HepG2 (cell line): ENCODE data around the gene PTPN3. TPM values are rescaled to one million over a fixed set of nuclear protein-coding genes. Genes with fewer than 3 reads are reported as not detected.

Source experiments
- DMAP1 ChIP-seq: IDR thresholded peaks from 2 replicates; pipeline ENCODE4 v1.6.1; 2016
- DPF2 ChIP-seq: sonication (generic); formaldehyde crosslinking; IDR thresholded peaks from 2 replicates; pipeline ENCODE4 v1.4.0; 2020; ENCODE audit warnings: mild to moderate bottlenecking, low read depth, missing genetic modification reagents, borderline replicate concordance
- ESRRA ChIP-seq: sonication (generic); formaldehyde crosslinking; IDR thresholded peaks from 2 replicates; pipeline ENCODE4 v1.5.1; 2020; ENCODE audit warnings: mild to moderate bottlenecking, low read depth, missing genetic modification reagents
- FOXC1 ChIP-seq: sonication (generic); formaldehyde crosslinking; IDR thresholded peaks from 2 replicates; pipeline ENCODE4 v1.8.0; 2022; ENCODE audit warnings: mild to moderate bottlenecking, missing genetic modification reagents, borderline replicate concordance
- IRF9 ChIP-seq: sonication (generic); formaldehyde crosslinking; IDR thresholded peaks from 2 replicates; pipeline ENCODE4 v1.8.0; 2022; ENCODE audit warnings: missing genetic modification reagents, mild to moderate bottlenecking, borderline replicate concordance
- KLF15 ChIP-seq: sonication (generic); formaldehyde crosslinking; IDR thresholded peaks from 2 replicates; pipeline ENCODE4 v1.8.1; 2023; ENCODE audit warnings: borderline replicate concordance, mild to moderate bottlenecking, inconsistent platforms, missing genetic modification reagents, mixed read lengths
- MIER2 ChIP-seq: IDR thresholded peaks from 2 replicates; pipeline ENCODE4 v1.6.1; 2016; ENCODE audit warnings: missing biosample characterization, missing genetic modification reagents
- NFIB ChIP-seq: sonication (generic); formaldehyde crosslinking; IDR thresholded peaks from 2 replicates; pipeline ENCODE4 v1.9.0; 2021; ENCODE audit warnings: missing genetic modification reagents, mild to moderate bottlenecking, borderline replicate concordance
- ONECUT2 ChIP-seq: sonication (generic); formaldehyde crosslinking; IDR thresholded peaks from 2 replicates; pipeline ENCODE4 v1.4.0; 2020; ENCODE audit warnings: missing genetic modification reagents
- POLR2AphosphoS5 ChIP-seq: IDR thresholded peaks from 2 replicates; pipeline ENCODE4 v1.6.1; 2012; ENCODE audit warnings: low read depth, low read length
- POLR2G ChIP-seq: fragments of 200-400 bp; formaldehyde crosslinking; IDR thresholded peaks from 2 replicates; pipeline ENCODE4 v1.6.1; 2018; ENCODE audit warnings: mild to moderate bottlenecking, low read depth, low read length, moderate library complexity
- RBAK ChIP-seq: sonication (generic); formaldehyde crosslinking; IDR thresholded peaks from 2 replicates; pipeline ENCODE4 v1.5.1; 2020; ENCODE audit warnings: mild to moderate bottlenecking, missing genetic modification reagents
- SPEN ChIP-seq: sonication (generic); formaldehyde crosslinking; IDR thresholded peaks from 2 replicates; pipeline ENCODE4 v1.5.1; 2020; ENCODE audit warnings: low read depth, mild to moderate bottlenecking, missing genetic modification reagents
- TOE1 ChIP-seq: sonication (generic); formaldehyde crosslinking; IDR thresholded peaks from 2 replicates; pipeline ENCODE4 v1.4.0; 2020; ENCODE audit warnings: mild to moderate bottlenecking, missing genetic modification reagents
- ZBTB42 ChIP-seq: sonication (generic); formaldehyde crosslinking; IDR thresholded peaks from 2 replicates; pipeline ENCODE4 v1.5.0; 2020; ENCODE audit warnings: mild to moderate bottlenecking, missing genetic modification reagents
- ZNF136 ChIP-seq: sonication (generic); formaldehyde crosslinking; IDR thresholded peaks from 2 replicates; pipeline ENCODE4 v1.8.1; 2022; ENCODE audit warnings: low read depth, mild to moderate bottlenecking, moderate library complexity, missing genetic modification reagents
- ZNF235 ChIP-seq: sonication (generic); formaldehyde crosslinking; IDR thresholded peaks from 2 replicates; pipeline ENCODE4 v1.8.1; 2023; ENCODE audit warnings: mild to moderate bottlenecking, missing genetic modification reagents, borderline replicate concordance
- ZNF382 ChIP-seq: sonication (generic); formaldehyde crosslinking; IDR thresholded peaks from 2 replicates; pipeline ENCODE4 v1.5.0; 2020; ENCODE audit warnings: missing genetic modification reagents, mild to moderate bottlenecking, borderline replicate concordance
- ZNF446 ChIP-seq: sonication (generic); formaldehyde crosslinking; IDR thresholded peaks from 2 replicates; pipeline ENCODE4 v1.5.0; 2020; ENCODE audit warnings: mild to moderate bottlenecking, missing genetic modification reagents
- ZNF468 ChIP-seq: sonication (generic); formaldehyde crosslinking; IDR thresholded peaks from 2 replicates; pipeline ENCODE4 v1.8.0; 2022; ENCODE audit warnings: mild to moderate bottlenecking, moderate library complexity, missing genetic modification reagents
- ZNF512 ChIP-seq: sonication (generic); formaldehyde crosslinking; IDR thresholded peaks from 2 replicates; pipeline ENCODE4 v1.4.0; 2020; ENCODE audit warnings: mild to moderate bottlenecking, missing genetic modification reagents
- ZNF558 ChIP-seq: sonication (generic); formaldehyde crosslinking; IDR thresholded peaks from 2 replicates; pipeline ENCODE4 v1.9.0; 2022; ENCODE audit warnings: mild to moderate bottlenecking, missing genetic modification reagents, borderline replicate concordance
- ZNF574 ChIP-seq: sonication (generic); formaldehyde crosslinking; IDR thresholded peaks from 2 replicates; pipeline ENCODE4 v1.4.0; 2020; ENCODE audit warnings: missing genetic modification reagents
- ZNF629 ChIP-seq: sonication (generic); formaldehyde crosslinking; conservative IDR thresholded peaks from 2 replicates; pipeline ENCODE4 v1.5.0; 2020; ENCODE audit warnings: missing genetic modification reagents
- ZNF790 ChIP-seq: sonication (generic); formaldehyde crosslinking; IDR thresholded peaks from 2 replicates; pipeline ENCODE4 v1.8.0; 2022; ENCODE audit warnings: missing genetic modification reagents, mild to moderate bottlenecking, borderline replicate concordance
- ZNF883 ChIP-seq: sonication (generic); formaldehyde crosslinking; IDR thresholded peaks from 2 replicates; pipeline ENCODE4 v1.5.1; 2020; ENCODE audit warnings: mild to moderate bottlenecking, missing genetic modification reagents; ENCODE audit errors: not compliant biosample characterization
- polyA plus RNA-seq, 8 experiments: library from polyadenylated mRNA; depleted of rRNA in 3 of 8; stranded (reverse) in 7 of 8; unstranded in 1 of 8; fragments of >200 nt; fragmentation: Illumina TruSeq in 4 of 8; extraction: Trizol in 4 of 8; gene quantifications; 2 replicates each; pipeline versions ENCODE4 v1.2.1 to v1.2.3, GENCODE V29; 2011 to 2016; ENCODE audit warnings: low read depth in 4 of 8, missing spikeins in 1 of 8, mixed read lengths in 1 of 8; ENCODE audit not compliant: insufficient read depth in 1 of 8
- total RNA-seq, 5 experiments: library from RNA; depleted of rRNA; stranded (reverse); fragments of >200 nt; fragmentation: Illumina TruSeq; extraction: Trizol; gene quantifications; 2 replicates each; pipeline ENCODE4 v1.2.3, GENCODE V29; 2016; ENCODE audit warnings: low read depth in 1 of 5

The PTPN3 gene
- total and polyA plus RNA-seq, 2 of the 13 experiments (the other 11 are each of a cell fraction or from before 2014, with no cell fraction given) = 5.6 to 20.5 TPM

GRCh38 chr9:109499631-109500410 is 1.7 kb upstream of the PTPN3 start (continued):
- TF ChIP-seq IRF9 (CRISPR knock-in tag) = peak; percentile 30; the same call in 1 of the 2 replicates
- no peak for TF ChIP-seq TOE1
- no peak for TF ChIP-seq ZNF235 (CRISPR knock-in tag)
- no peak for TF ChIP-seq RBAK (CRISPR knock-in tag)
- TF ChIP-seq ZNF446 (CRISPR knock-in tag) = no peak
- TF ChIP-seq ZNF883 (CRISPR knock-in tag) = no peak
- TF ChIP-seq DPF2 (CRISPR knock-in tag) = no peak
- TF ChIP-seq SPEN (CRISPR knock-in tag) = peak; percentile 60; the same call in 1 of the 2 replicates
- no peak for TF ChIP-seq KLF15 (CRISPR knock-in tag)
- no peak for TF ChIP-seq FOXC1 (CRISPR knock-in tag)
- TF ChIP-seq ZNF382 = no peak
- no peak for TF ChIP-seq ZNF558 (CRISPR knock-in tag)
- no peak for TF ChIP-seq ZNF136 (CRISPR knock-in tag)
- no peak for TF ChIP-seq ZNF512 (CRISPR knock-in tag)
- peak; percentile 62 for TF ChIP-seq POLR2G
- TF ChIP-seq ONECUT2 = no peak
- no peak; the same call in 1 of the 2 replicates for TF ChIP-seq DMAP1 (CRISPR knock-in tag)
- TF ChIP-seq ZNF468 (CRISPR knock-in tag) = 0 out of 2 replicates have a peak, but pooled peaks have one; percentile 35
- no peak for TF ChIP-seq MIER2 (CRISPR knock-in tag)
- no peak; the same call in 1 of the 2 replicates for TF ChIP-seq ZNF629 (CRISPR knock-in tag)
- no peak for TF ChIP-seq NFIB (CRISPR knock-in tag)
- TF ChIP-seq ZNF790 (CRISPR knock-in tag) = no peak
- no peak for TF ChIP-seq ZBTB42 (CRISPR knock-in tag)
- TF ChIP-seq ESRRA = no peak
- TF ChIP-seq ZNF574 (CRISPR knock-in tag) = peak; percentile 69
- TF ChIP-seq POLR2AphosphoS5 = peak; percentile 47; the same call in 1 of the 2 replicates
